Mucosa of descending colon (tissue), 3 donors: Measurements from ENCODE around the gene GABPB1. TPM values are rescaled to one million over a fixed set of nuclear protein-coding genes. Genes with fewer than 3 reads are reported as not detected.

Experiments
- ATAC-seq: fragments of 200-7000 bp; cut with Tn5 transposase; one replicate; pipeline ENCODE4 v1.9.1; 2020; ENCODE audit warnings: mild to moderate bottlenecking, moderate library complexity
- DNase-seq, 3 donors: peaks; one replicate each; pipeline ENCODE4 v3.0.0-alpha.2; 2020
- H3K36me3 ChIP-seq: fragments of 200-600 bp; one replicate; pipeline ENCODE4 v1.8.0; 2021; ENCODE audit warnings: low read depth, mild to moderate bottlenecking
- H3K4me1 ChIP-seq: fragments of 200-600 bp; one replicate; pipeline ENCODE4 v1.8.0; 2021; ENCODE audit warnings: low read depth, mild to moderate bottlenecking
- H3K4me3 ChIP-seq: fragments of 200-600 bp; one replicate; pipeline ENCODE4 v1.8.0; 2021; ENCODE audit warnings: mild to moderate bottlenecking
- H3K9me3 ChIP-seq: fragments of 200-600 bp; one replicate; pipeline ENCODE4 v1.8.0; 2021; ENCODE audit warnings: mild to moderate bottlenecking
- CTCF ChIP-seq: fragments of 200-600 bp; IDR thresholded peaks from one replicate; pipeline ENCODE4 v1.8.0; 2022; ENCODE audit warnings: antibody characterized with exemption, mild to moderate bottlenecking
- intact Hi-C, 2 donors: fragments of 100-400 bp; cut with DNase I in 1 of 2; cut with micrococcal nuclease in 1 of 2; formaldehyde crosslinking; loops; one replicate each; pipeline versions ENCODE4 v1.11.0 to v1.11.1; 2022; cut with DNase I, micrococcal nuclease
- total RNA-seq, 3 donors: library from RNA; stranded (reverse); fragmentation: NEBNext Ultra II Directional in 2 of 3; extraction: Animal tissue kit (Norgen Biotek cat#: 25700) in 2 of 3; gene quantifications; one replicate each; pipeline versions ENCODE4 v1.2.1 to v1.2.4, GENCODE V29; 2021 to 2023
- donor health status: DM: no; HTN: no; CAD: no; lungs with moderate emphysema.
- donor health status: DM: no; HTN: no; CAD: no.
- donor health status: DM: no; HTN: yes; CAD: no.

GABPB1 gene
- total RNA-seq, 3 donors from 2014 or later: 10.0 to 15.6 (median 12.3) TPM

- no peak overlapping the region for H3K4me3 ChIP-seq
- no peak for TF ChIP-seq CTCF
- no peaks in the 10 kb centered on the region for H3K9me3 ChIP-seq
- ATAC-seq (no peak), DNase-seq (no peak)
- intact Hi-C loops: no loop called here
- H3K4me1 ChIP-seq: peaks cover 6% of the 10 kb centered on the region
- H3K36me3 ChIP-seq: no peaks in the 10 kb centered on the region
These were observed 116.7 kb downstream of the GABPB1 start for GRCh38 chr15:50238255-50238654.

- Histone ChIP-seq H3K4me3 (no peak overlapping the region), H3K4me1 (peaks cover 6% of the 10 kb centered on the region), H3K36me3 (no peaks in the 10 kb centered on the region), H3K9me3 (no peaks in the 10 kb centered on the region)
- ATAC-seq (no peak), DNase-seq (no peak)
- intact Hi-C loops: no loop called here
- no peak for TF ChIP-seq CTCF
These were observed 118.6 kb downstream of the GABPB1 start for GRCh38 chr15:50236433-50236832.

- no peaks in the 10 kb centered on the region for H3K36me3 ChIP-seq
- no peak overlapping the region for H3K4me3 ChIP-seq
- no peaks in the 10 kb centered on the region for H3K9me3 ChIP-seq
- peaks cover 6% of the 10 kb centered on the region for H3K4me1 ChIP-seq
- ATAC-seq (no peak), DNase-seq (no peak)
- no peak for TF ChIP-seq CTCF
- intact Hi-C loops: no loop called here
These were observed 119.2 kb downstream of the GABPB1 start for GRCh38 chr15:50235794-50236193.

DNA sequence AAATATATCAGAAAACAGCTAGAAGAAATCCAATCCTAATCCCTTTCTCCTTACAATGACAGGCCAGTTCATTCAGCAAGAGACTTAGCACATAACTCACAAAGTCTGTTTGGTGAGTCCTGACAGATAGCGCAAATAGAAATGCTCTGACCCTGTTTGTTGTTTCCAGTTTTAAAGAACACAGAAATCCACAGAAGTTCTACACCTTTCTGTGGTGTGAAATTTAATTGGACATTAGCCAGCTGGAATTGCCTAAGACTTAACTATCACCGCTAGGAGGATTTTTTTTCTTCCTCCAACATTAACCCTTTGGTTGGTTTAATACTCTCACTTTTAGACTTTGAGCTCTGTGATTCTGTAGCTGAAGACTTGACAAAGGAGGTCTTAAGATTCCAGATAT lies 120.2 kb downstream of the GABPB1 start:
- Histone ChIP-seq H3K36me3 (no peaks in the 10 kb centered on the region), H3K4me1 (peaks cover 6% of the 10 kb centered on the region), H3K9me3 (no peaks in the 10 kb centered on the region), H3K4me3 (no peak overlapping the region)
- ATAC-seq (peak; percentile 24), DNase-seq (no peak)
- TF ChIP-seq CTCF: no peak
- intact Hi-C loops: no loop called here

GRCh38 chr15:50233192-50233736 lies 121.7 kb downstream of the GABPB1 start:
- Histone ChIP-seq H3K4me3 (no peak overlapping the region), H3K9me3 (no peaks in the 10 kb centered on the region), H3K4me1 (peaks cover 6% of the 10 kb centered on the region), H3K36me3 (no peaks in the 10 kb centered on the region)
- peak; percentile 91 for ATAC-seq
- peak in 1 of 3 donors; percentile 13 for DNase-seq
- TF ChIP-seq CTCF: no peak
- intact Hi-C loops: no loop called here

DNA sequence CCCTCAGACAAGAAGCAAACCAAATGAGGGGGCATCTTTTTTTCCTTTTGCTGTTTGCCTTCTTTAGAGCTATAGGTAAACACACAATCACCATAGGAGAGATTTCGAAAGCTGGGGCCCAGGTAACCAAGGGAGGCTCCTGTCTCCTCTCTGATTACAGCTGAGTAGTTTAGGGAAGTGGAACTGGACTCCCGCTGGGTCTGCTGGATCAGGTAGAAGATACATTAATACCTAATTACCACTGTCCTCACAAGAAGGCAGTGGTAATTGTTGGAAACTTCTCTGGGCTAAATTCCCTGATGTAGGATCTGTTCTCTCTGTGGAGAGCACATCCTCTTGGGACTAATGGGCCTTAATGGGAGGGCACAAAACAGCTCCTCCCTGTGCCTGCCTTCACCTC lies 122.2 kb downstream of the GABPB1 start:
- Histone ChIP-seq H3K36me3 (no peaks in the 10 kb centered on the region), H3K4me1 (peaks cover 6% of the 10 kb centered on the region), H3K4me3 (no peak overlapping the region), H3K9me3 (no peaks in the 10 kb centered on the region)
- peak; percentile 5 for ATAC-seq
- intact Hi-C loops: no loop called here
- TF ChIP-seq CTCF: no peak
- no peak for DNase-seq
